ENCODE results near the gene CD300A.

Gene CD300A

GRCh38 chr17:74446551-74447500 is 19.6 kb upstream of the CD300A start:
- DNase-seq (ENCODE audit: insufficient read length, low spot score) (no peak), FAIRE-seq (no peak)
- TF ChIP-seq POLR2A (IDR thresholded peaks at IDR 0.05; ENCODE audit: low read depth, low read length), result no peak

- no peak for FAIRE-seq
- no peak for DNase-seq (ENCODE audit: insufficient read length, low spot score)
- TF ChIP-seq POLR2A (IDR thresholded peaks at IDR 0.05; ENCODE audit: low read depth, low read length), result no peak
These were observed 18.7 kb upstream of the CD300A start for GRCh38 chr17:74447628-74448159.

GRCh38 chr17:74448756-74449155 is 17.7 kb upstream of the CD300A start:
- TF ChIP-seq POLR2A (IDR thresholded peaks at IDR 0.05; ENCODE audit: low read depth, low read length), result no peak
- no peak for DNase-seq (ENCODE audit: insufficient read length, low spot score)
- FAIRE-seq, result no peak

- DNase-seq (ENCODE audit: insufficient read length, low spot score) (no peak), FAIRE-seq (no peak)
- TF ChIP-seq POLR2A (IDR thresholded peaks at IDR 0.05; ENCODE audit: low read depth, low read length), result no peak
These were observed 17.1 kb upstream of the CD300A start for GRCh38 chr17:74449306-74449705.

- FAIRE-seq, result no peak
These were observed 16.7 kb upstream of the CD300A start for GRCh38 chr17:74449773-74450172.

GRCh38 chr17:74450231-74450630 is 16.2 kb upstream of the CD300A start:
- DNase-seq (ENCODE audit: insufficient read length, low spot score) (no peak), FAIRE-seq (no peak)
- TF ChIP-seq POLR2A (IDR thresholded peaks at IDR 0.05; ENCODE audit: low read depth, low read length), result no peak

More at GRCh38 chr17:74449773-74450172, 16.7 kb upstream of the CD300A start:
- TF ChIP-seq POLR2A (IDR thresholded peaks at IDR 0.05; ENCODE audit: low read depth, low read length), result no peak
- DNase-seq (ENCODE audit: insufficient read length, low spot score), result no peak

- FAIRE-seq (no peak), DNase-seq (ENCODE audit: insufficient read length, low spot score) (no peak)
These were observed 15.5 kb upstream of the CD300A start for GRCh38 chr17:74450925-74451403.

GRCh38 chr17:74451557-74451956 is 14.9 kb upstream of the CD300A start:
- DNase-seq (ENCODE audit: insufficient read length, low spot score) (no peak), FAIRE-seq (no peak)
- no peak for TF ChIP-seq POLR2A (IDR thresholded peaks at IDR 0.05; ENCODE audit: low read depth, low read length)

More at GRCh38 chr17:74450925-74451403, 15.5 kb upstream of the CD300A start:
- TF ChIP-seq POLR2A (IDR thresholded peaks at IDR 0.05; ENCODE audit: low read depth, low read length), result no peak

GRCh38 chr17:74452033-74452840 is 14.2 kb upstream of the CD300A start:
- FAIRE-seq (no peak), DNase-seq (ENCODE audit: insufficient read length, low spot score) (no peak)
- no peak for TF ChIP-seq POLR2A (IDR thresholded peaks at IDR 0.05; ENCODE audit: low read depth, low read length)

GRCh38 chr17:74452841-74453661 is 13.4 kb upstream of the CD300A start:
- FAIRE-seq, result no peak
- no peak for TF ChIP-seq POLR2A (IDR thresholded peaks at IDR 0.05; ENCODE audit: low read depth, low read length)
- DNase-seq (ENCODE audit: insufficient read length, low spot score), result no peak

GRCh38 chr17:74453665-74454196 is 12.7 kb upstream of the CD300A start:
- no peak for FAIRE-seq
- no peak for TF ChIP-seq POLR2A (IDR thresholded peaks at IDR 0.05; ENCODE audit: low read depth, low read length)
- peak; percentile 90 for DNase-seq (ENCODE audit: insufficient read length, low spot score)

GRCh38 chr17:74454197-74455024 is 12.0 kb upstream of the CD300A start:
- no peak for TF ChIP-seq POLR2A (IDR thresholded peaks at IDR 0.05; ENCODE audit: low read depth, low read length)
- no peak for FAIRE-seq
- no peak for DNase-seq (ENCODE audit: insufficient read length, low spot score)

All from H54 (cell line).